GM20000 (cell line): ENCODE measurements around the gene UTF1.

ENCODE experiments used
- DNase-seq: peaks from one replicate; pipeline ENCODE4 v3.0.0; 2012; ENCODE audit warnings: low spot score
- CTCF ChIP-seq: IDR thresholded peaks from 2 replicates; pipeline ENCODE4 v1.5.1; 2012; ENCODE audit warnings: mild to moderate bottlenecking, control low read depth; ENCODE audit errors: extremely low read depth, missing control alignments

Gene UTF1

DNA sequence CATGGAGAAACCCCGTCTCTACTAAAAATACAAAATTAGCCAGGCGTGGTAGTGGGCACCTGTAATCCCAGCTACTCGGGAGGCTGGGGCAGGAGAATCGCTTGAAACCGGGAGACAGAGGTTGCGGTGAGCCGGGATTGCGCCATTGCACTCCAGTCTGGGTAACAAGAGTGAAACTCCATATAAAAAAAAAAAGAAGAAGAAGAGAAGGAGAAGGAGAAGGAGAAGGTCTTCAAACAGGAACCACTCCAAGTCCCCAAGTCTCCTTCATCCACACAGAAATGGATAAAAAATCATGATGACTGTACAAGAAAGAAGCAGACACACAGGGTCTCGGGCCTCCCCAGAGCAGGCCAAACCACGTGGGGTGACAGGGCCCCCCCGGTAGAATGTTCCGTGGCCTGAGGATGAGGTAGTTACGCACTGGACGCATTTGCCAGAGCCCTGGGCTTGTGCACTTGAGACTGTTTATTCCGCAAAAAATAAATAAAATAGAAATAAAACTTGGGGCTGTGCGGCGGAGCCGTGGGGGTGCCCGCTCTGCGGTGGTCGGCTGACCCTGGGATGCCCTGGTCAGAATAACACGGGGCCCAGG, 23.4 kb downstream of the UTF1 start:
- TF ChIP-seq CTCF, result no peak
- DNase-seq, result no peak

GRCh38 chr10:133254421-133255120, 24.6 kb downstream of the UTF1 start:
- no peak for TF ChIP-seq CTCF
- DNase-seq, result no peak

DNA sequence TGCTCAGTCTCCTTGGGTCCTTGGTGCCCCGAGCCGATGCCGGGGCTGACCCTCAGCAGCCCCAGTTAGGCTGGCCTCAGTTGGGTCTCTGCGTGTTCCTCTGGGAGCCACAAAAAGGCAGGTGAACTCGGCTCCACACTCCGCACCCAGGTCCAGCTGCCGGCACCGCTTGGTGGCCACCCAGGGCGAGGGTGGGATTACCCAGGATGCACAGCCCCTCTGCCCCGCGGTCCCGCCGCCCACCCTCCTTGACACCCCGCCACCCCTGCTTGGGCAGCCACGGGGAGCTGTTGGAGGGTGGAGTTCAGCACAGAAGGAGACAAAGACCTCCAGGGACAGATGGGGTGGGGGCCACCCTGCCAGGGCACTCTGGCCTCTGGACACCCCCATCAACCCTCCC, 25.3 kb downstream of the UTF1 start:
- no peak for TF ChIP-seq CTCF
- DNase-seq, result no peak

- peak; percentile 45 for TF ChIP-seq CTCF
Measured at GRCh38 chr10:133257489-133258065, 27.6 kb downstream of the UTF1 start.

DNA sequence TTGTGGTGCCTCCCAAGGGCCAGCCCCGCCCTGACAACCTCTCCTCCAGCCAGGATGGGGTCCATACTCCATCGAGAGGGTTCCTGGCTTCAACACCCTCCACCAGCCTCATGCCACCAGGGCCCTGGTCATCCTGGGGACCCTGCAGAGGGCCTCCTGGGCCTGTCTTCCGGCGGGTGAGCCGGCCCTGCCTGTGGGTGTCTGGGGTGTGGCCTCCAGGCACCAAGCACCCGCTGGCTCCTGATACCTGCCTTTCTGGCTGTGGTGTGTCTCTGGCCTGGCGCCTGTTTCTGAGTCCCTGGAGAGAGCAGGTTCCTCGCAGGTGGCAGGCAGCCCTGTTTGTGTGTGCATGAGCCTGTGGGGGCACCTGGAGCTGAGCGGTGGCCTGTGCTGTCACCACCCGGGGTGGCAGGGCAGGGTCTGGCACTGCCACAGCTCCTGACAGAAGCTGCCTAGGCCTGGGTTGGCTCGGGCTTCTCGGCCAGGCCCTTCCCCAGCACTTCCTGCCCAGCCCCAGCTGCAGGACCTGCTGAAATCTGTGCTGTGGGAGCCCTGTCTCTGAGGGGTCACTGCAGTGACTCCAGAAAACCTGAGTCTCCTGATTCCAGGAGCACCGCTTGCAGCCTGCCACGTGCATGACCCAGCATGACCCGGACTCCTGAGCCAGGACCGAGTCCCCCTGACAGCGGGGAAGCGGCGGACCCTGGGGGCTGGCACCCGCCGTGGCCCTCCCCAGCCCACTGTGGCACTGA, 28.2 kb downstream of the UTF1 start:
- no peak for TF ChIP-seq CTCF

More at GRCh38 chr10:133257489-133258065, 27.6 kb downstream of the UTF1 start:
- DNase-seq, result peak; percentile 63

DNA sequence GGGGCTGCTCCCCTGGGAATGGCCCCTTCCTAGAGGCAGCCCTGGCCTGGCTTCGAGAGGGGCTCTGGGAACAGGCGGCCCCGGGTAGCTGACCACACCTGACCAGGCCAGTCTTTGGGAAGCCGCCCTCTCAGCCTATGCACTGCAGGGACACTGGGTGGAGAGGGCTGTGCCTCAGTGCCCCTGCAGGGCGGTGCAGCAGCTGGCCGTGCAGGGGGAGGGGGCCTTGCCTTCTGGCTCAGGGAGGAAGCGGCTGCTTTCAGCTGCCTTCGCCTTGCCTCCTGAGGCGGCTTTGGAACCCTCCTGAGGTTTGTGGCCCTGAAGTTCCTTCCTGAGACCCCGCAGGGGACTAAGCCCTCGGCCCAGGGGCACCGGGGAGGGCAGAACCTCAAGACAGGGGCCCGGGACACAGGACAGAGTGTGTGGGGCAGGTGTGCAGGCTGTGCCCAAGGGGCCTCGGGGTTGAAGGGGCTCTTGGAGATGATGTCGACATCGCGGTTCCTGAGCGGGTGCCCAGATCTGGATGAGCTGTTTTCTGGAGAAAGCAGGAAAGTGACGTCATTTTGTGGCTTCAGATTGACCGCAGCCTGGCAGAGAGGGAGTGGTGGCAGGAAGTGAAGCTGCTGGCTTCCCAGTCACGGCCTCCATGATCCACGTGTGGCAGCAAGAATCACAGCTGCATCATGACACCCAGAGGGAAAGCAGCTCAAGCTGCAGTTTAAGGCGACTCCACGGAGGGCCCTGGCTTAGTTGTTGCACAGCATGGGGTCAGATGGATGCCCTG, 29.0 kb downstream of the UTF1 start:
- no peak for DNase-seq
- no peak for TF ChIP-seq CTCF

More for the DNA sequence above, 28.2 kb downstream of the UTF1 start:
- no peak for DNase-seq
